Measurements from ENCODE around the gene GREB1.

Gene GREB1, protein sequence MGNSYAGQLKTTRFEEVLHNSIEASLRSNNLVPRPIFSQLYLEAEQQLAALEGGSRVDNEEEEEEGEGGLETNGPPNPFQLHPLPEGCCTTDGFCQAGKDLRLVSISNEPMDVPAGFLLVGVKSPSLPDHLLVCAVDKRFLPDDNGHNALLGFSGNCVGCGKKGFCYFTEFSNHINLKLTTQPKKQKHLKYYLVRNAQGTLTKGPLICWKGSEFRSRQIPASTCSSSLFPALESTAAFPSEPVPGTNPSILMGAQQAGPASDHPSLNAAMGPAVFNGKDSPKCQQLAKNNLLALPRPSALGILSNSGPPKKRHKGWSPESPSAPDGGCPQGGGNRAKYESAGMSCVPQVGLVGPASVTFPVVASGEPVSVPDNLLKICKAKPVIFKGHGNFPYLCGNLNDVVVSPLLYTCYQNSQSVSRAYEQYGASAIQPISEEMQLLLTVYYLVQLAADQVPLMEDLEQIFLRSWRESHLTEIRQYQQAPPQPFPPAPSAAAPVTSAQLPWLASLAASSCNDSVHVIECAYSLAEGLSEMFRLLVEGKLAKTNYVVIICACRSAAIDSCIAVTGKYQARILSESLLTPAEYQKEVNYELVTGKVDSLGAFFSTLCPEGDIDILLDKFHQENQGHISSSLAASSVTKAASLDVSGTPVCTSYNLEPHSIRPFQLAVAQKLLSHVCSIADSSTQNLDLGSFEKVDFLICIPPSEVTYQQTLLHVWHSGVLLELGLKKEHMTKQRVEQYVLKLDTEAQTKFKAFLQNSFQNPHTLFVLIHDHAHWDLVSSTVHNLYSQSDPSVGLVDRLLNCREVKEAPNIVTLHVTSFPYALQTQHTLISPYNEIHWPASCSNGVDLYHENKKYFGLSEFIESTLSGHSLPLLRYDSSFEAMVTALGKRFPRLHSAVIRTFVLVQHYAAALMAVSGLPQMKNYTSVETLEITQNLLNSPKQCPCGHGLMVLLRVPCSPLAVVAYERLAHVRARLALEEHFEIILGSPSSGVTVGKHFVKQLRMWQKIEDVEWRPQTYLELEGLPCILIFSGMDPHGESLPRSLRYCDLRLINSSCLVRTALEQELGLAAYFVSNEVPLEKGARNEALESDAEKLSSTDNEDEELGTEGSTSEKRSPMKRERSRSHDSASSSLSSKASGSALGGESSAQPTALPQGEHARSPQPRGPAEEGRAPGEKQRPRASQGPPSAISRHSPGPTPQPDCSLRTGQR (N-terminal part only)

DNA sequence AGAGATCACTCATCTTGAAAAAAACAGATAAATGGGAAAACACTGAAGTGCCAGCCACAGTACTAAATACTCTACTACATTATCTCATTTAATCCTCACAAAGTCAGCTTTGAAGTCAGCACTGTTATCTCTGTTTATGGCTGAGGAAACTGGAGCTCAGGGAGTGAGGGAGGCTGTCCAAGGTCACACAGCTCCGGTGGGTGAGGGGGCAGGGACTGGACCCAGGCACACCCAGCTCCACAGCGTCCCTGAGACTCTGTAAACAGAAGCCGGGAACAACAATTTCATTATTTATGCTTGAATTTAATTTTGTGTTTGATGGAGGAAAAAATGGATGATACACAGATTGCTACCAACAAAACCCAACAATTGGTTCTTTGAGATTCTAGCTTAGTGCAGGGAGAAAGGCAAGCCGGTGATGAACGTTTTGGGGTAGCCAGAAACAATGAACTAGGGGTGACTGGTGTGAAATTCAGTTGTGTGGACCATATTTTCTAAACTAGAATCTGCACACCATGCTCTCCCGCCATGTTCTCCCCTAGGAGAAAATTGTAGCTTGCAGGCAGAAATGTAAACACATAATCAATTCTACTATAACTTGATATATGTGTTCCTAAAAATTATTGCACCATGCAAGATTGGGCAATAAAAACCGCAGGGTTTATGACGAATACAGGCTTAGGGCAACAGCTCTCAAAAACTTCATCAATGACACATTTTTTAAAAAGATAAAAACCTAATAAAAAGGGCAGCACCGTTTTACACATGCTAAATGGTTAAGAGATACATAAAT is at the start of gene GREB1:
TSS of gene GREB1 (plus strand) at position 768 of the 793 bp plus-strand sequence. CDS start 22,570 bp downstream, outside the sequence.
- DNase-seq = no peak

DNA sequence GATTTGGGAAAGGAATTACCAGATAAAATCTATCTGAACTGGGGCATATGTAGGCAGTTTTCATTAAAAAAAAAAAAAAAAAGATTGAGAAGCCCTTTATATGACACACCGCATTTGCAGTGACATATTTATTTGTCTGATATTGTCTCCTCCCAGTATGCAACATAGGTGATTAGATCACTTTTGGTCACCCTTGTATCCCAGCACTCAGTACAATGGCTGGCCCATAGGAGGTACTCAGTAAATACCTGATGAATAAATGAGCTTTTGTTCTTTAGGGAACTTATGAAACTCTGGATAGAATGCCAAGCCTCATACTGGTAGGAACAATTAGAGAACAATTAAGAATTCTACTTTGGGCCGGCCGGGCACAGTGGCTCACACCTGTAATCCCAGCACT is 45.0 kb upstream of the GREB1 start:
- DNase-seq = no peak

DNA sequence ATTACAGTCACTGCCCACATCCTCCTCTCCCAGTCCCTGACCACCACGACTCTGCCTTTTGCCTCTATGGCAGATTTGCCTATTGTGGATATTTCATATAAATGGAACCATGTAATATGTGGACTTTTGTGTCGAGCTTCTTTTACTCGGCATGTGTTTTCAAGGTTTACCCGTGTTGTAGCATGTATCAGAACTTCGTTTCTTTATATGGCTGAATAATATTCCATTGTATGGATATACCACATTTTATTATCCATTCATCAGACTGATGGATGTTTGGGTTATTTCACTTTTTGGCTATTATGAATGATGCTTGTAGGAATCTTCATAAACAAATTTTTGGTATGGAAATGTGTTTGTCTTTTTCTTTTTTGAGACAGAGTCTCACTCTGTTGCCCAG is 43.7 kb upstream of the GREB1 start:
- no peak for DNase-seq

DNA sequence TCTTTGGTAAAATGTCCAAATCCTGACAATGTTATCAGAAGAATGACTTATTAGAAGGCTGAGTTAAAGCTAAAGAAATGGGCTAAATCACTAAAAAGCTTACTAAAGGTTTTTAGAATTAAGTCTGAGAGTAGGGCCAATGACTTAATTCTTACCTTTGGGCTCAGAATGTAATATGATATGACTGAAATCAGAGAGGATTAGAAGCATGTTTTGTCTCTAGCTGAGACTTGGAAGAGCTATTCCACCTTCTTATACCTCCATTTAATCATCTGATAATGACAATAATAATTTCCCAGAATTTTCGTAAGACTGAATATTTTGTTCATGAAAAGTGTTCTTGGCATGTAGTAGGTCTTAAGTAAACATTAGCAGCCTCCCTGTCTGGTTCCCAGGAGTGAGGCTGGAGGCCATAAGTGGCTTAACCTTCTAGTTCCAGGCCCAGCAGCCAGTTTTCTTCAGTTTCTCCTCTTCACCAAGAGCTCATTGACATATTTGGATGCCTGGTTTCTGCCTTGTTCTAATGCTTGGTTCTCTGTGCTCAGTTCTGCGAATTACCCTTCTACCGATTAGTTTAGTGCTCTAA is 42.4 kb upstream of the GREB1 start:
- no peak for DNase-seq

DNA sequence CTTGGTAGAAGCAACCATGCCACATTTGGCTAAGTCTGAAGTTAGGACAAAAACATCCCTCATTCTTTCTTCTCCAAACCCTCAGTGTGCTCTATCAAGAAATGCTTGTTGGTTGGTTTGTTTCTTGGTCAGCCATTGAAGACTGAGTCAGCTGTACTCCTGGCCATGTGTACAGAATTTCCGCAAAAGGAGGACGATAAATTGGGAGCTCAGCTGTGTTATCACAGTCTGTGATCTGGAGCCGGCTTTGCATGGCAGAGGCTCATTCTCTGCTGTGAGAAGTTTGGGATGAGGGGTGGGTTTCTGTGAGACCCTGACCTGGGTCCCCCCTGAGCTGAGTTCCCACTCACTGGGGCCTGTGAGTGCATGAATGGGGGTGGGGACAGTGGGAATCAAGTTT is 41.6 kb upstream of the GREB1 start:
- no peak for DNase-seq

DNA sequence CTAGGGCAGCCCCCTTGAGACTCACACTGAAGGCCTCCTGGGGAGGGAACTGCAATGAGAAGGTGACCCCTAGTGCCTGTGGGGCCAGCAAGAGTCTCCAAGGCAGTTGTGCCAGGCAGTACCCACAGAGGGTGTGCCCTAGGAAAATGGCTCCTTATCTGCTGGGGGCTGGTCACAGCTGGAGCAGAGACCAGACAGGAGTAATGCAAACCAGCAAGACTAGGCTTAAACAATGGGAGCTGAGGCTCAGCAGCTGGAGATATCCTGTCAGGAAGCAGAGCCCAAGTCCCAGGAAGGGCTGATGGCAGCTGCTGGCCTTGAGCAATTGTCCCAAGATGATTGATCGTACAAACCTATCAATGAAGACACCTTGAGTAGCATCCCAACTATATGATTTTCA is 41.1 kb upstream of the GREB1 start:
- DNase-seq = no peak

DNA sequence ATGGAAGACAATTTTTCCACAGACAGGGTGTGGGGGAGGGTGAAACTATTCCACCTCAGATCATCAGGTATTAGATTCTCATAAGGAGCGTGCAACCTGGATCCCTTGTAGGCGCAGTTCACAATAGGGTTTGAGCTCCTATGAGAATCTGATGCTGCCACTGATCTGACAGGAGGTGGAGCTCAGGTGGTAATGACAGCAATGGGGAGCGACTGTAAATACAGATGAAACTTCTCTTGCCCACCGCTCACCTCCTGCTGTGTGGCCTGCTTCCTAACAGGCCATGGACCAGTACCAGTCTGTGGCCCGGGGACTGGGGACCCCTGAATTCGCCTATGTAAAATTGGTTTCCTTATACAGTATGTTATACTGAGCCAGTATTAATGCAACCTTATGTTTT is 40.6 kb upstream of the GREB1 start:
- no peak for DNase-seq

DNA sequence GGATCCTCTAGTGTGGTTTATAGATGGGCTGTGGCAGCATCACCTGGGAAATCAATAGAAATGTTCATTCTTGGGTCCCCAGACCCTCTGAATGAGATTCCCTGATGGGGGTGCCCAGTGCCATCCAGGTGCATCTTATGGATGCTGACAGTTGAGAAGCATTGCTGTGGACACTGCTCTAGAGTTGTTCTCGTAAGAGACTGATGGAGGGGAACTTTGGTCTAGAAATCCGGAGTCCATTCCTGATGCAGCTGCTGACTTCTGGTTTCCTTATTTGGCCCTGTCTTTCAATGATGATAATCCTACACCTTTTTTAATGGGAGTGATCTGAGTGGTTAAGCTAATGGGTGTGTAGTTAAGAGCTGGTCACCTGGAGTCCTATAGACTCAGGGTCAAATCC is 39.5 kb upstream of the GREB1 start:
- no peak for DNase-seq

DNA sequence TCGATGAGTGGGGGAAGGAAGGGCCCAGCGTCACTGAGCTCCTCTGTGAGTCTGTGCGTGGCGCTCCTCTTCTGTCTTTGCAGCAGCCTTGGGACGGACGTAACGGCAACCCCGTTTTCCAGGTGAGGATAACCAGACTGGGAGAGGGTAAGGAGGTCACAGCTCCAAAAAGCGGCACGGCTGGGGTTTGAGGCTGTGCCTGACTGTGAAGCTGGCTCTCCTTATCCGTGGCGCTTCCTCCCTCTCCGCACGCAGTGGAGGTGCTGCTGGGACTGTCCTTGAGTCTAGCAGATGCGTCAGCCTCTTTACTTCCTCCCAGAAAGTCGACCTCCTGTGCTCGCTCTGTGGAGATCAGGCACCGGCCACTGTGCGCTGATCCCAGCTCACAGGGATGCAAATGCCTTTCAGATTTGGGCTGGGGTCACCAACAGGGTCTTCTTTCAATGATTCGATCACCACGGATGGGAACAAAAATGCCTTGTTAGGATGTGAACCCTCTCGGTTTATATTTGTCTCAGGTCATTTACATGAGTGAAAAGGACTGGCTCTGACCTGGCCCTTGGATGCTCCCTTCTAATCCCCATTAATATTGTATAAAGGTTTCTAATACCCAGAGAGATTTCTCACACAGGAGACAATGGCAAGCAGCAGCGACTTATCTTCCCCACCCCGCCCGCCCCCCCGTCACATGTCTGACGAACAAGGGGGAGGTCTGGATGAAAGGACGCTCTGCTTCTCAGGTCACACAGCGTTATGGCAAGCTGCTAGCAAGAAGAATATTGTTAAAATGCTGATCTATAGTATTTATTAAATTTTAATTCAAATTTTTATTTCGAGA is 37.8 kb upstream of the GREB1 start:
- no peak for DNase-seq

DNA sequence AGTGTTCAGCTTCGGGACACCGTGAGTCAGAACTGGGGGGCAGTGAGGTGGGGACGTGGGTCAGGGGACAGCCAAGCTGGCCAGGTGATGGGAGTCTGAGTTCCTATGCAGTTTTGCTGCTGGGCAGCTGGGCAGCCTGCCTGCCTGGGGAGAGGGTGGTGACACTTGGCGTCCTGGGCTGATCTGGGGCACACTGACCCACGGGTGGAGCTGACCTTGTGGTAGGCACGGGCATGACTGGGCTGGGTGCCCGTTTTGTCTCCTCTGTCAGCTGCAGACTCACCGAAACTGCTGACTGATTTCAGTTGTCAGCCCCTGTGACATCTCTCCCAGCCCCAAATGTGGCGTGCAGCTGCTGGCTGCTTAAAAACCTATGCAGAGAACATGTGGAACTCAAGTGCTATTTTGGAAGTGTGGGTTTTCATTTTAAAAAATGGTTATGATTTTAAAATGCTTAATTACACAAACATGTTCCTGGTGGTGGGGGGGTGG is 35.3 kb upstream of the GREB1 start:
- no peak for DNase-seq

DNA sequence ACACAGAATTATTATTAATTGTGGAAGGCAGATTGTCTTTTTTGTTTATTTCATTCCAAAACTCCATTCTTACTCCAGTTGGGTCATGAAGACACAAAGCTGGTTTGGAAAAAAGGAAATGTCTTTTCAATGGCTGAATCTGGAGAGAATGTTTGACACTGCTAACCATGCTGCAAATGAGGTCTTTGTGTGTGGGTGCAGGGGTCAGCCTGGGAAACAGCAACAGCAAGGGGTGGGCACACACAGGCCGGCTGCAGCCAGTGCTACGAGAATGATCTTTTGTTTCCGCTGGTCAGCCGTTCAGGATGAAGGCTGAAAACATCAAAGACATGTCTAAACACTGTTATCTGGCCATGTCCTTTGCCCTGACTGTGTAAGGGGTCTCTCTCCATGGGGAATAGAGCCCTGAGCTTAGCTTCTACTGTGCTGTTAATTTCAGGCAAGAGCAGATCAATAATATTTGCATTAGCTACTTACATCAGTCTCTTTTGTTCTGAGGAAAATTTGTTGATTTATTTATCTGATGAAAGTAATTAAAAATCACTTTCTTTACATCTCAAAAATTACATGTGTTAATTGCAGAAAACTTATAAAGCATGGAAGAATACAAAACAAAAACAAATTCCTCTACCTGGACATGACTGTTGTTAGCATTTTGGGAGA is 34.6 kb upstream of the GREB1 start:
- no peak for DNase-seq

DNA sequence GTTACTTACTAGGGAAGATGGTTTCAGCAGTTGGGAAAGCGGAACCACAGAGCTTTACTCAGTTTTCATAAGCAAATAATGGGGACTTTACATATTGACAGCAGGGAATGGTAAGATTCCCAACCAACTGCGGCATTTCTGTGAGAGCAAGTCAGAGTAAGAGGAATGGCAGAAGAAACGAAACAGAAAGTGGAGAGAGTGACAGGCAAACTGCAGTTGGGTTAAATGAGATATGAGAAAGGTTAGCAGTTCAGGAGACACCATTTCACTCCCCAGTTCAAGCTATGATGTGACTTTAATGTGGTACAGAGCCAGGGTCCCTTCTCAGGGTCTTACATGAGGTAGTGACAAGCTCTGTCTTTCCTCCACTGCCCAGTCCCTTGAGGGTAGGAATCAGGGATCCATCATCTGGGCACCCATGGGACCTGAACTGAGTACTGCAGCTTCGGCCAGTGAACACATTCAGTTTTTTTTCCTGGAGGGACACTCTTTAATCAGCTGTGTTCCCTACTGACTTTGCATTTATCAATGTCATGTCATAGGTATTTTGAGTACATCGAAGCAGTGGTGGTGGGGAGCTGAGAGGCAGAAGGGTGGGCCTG is 33.0 kb upstream of the GREB1 start:
- no peak for DNase-seq

DNA sequence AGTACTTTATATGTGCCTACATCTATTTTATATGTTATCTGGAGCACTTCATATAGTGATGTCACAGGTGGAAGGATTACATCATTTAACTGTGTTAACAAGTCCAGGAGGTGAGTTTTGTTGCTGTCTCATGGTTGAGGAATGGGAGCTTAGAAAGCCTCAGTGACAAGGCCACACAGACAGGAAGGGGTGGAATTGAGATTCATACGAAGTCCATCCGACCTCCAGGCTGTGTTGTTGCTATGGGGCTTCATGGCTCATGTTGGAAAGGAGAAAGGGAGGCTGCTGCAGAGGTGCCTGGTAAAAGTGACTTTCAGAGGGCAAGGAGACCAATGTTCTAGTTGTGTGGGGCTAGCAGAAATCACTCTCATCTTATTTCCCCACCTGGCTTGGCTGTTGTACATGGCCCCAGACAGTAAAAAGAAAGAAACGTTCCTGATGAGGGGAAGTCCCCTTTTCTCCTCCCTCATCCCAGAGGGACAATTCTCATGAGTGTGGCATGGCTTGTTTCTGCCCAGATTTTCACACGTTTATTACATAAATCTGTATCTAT is 31.0 kb upstream of the GREB1 start:
- DNase-seq = no peak

DNA sequence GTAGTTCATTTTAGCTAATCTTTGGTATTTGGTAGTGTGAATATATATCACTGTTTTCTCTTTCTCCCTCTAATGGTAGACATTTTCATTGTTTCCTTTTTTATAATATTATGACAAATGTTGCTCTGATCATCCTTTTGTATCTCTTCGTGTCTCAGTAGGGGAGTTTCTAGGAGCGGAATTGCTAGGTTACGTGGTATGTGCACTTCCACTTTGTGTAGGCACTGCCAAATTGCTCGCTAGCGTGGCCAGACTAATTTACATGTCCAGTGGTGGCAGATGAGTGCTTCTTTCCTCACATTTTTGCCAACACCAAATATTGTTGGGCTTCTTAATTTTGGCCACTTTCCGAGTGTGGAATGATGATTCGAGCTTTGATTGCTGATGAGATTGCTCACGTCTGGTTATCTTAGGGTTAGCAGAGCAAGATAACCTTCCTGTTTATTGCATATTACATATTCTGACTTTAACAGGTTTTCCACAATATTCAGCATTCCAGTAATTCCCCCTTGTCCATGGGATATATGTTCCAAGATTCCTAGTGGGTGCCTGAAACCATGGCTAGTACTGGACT is 30.4 kb upstream of the GREB1 start:
- DNase-seq = no peak

DNA sequence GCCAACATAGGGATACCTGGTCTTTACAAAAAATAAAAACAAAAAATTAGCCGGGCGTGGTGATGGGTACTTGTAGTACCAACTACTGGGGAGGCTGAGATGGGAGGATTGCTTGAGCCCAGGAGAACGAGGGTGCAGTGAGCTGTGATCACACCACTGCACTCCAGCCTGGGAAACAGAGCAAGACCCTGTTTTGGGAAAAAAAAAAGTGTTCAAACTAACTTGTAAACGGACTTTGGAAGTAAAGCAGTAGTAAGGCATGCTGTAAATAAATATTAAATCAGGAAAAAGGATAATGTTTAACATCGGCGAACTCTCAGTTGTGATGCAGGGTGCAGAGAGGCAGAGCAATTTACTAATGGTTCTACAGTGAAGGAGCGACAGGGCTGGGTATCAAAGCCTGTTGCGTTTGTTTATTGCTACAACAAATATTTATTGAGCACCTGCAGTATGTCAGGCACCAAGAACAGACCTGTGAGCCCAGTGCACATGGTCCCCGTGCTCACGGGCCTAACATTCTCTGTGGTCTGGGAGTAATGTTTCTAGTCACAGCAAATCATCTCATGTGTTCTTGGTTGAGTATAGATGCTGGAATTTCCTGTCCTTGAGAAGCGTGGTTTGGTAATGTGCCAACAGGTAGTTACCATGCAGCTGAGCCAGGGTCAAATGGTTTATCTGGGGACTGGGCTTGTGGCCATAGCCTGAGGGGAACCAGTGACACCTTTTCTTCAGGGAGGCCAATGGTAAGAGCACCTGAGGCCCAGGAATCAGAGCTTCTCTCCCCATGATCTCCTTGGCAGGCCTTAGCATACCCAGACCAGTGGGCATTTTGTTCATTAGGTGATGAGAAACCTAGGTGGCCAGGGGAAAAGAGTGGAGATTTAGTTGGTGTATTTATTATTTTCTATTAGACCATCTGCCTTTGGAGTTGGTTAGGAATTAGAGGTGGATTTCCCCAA is 27.9 kb upstream of the GREB1 start:
- no peak for DNase-seq

DNA sequence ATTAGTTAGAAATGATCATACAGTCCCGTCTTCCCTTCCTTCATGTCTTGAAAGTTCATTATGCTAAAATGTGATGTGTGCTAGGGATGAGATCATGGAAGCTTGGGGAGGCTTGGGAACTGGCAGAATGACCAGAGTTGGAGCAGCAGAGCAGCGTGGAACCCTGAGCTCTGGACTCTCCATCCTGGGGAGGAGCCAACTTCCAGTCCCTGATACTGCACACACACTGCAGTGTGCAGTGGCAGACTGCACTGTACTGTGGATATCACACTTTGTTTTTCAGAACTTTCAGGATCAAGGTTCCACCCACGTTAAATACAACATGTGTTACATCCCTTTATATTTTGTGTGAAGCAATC is 27.3 kb upstream of the GREB1 start:
- DNase-seq = no peak

DNA sequence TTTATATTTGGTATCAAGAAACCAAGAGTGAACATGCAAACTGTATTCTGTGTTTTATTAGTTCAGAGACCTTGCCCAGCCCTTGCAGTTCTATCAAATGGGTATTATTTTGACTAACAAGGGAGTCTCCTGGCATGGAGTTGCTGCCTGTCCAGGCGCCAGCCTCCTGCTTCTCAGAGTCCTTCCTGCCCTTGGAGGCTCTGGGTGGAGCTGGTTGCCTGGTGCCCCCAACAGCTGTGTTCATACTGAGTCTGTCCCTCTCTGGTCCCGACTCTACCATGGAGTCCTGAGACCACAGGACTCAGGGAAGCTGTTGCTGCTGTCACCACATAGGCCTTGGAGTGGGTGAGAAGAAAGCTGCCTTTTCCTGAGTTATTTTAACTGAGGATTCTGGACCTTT is 26.3 kb upstream of the GREB1 start:
- DNase-seq = no peak

DNA sequence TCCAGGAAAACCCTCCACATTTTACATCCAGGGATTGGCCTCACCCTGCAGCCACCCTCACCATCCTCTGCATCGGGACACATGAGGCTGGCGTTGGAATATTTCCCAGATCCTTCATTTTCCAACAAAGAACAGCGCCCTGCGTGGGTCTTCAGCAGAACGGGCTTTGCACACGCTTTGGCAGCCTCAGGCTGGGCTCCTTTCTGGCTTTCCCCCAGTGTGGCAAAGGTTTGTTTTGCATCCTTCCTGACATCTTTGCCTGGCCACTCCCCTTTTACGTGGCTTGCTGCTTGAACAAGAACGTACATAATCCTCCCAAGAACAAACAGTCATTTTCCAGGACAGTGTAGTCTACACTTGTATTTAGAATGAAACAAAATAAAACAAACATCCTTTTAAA is 25.6 kb upstream of the GREB1 start:
- DNase-seq = no peak

Measured in SIG-M5 (cell line).